Measurements from ENCODE around the gene TNNT3.

GRCh38 chr11:1928470-1928890, 9.0 kb downstream of the TNNT3 start:
- no peak for TF ChIP-seq CTCF (IDR thresholded peaks at IDR 0.05)
- TF ChIP-seq POLR2A (IDR thresholded peaks at IDR 0.05) = no peak

Measured in uterus (tissue), 2 donors.